Vagina (tissue), 2 donors: ENCODE measurements around the gene AFF3.

Experiments used
- CTCF ChIP-seq, 3 experiments: fragments of 450-650 bp in 2 of 3; fragments of 200-600 bp in 1 of 3; sonication (generic) in 1 of 3; IDR thresholded peaks; one replicate each; pipeline ENCODE4 v1.5.1; 2017 to 2019; ENCODE audit warnings: antibody characterized with exemption in 3 of 3, mild to moderate bottlenecking in 2 of 3, moderate library complexity in 2 of 3
- POLR2AphosphoS5 ChIP-seq, 2 donors: sonication (generic); formaldehyde crosslinking; IDR thresholded peaks; one replicate each; pipeline ENCODE4 v1.9.0; 2017; ENCODE audit warnings: antibody characterized with exemption in 2 of 2, mild to moderate bottlenecking in 2 of 2, low read depth in 1 of 2; ENCODE audit not compliant: insufficient read depth in 1 of 2

GRCh38 chr2:99715956-99716355 lies 426.4 kb downstream of the AFF3 start:
- TF ChIP-seq CTCF (IDR thresholded peaks at IDR 0.05) (no peak), POLR2AphosphoS5 (IDR thresholded peaks at IDR 0.05; ENCODE audit: insufficient read depth in 1 of 2, low read depth in 1 of 2) (no peak)
